Astrocyte of the cerebellum (primary cell): ENCODE measurements around the gene DBN1.

Source experiments
- DNase-seq: peaks from one replicate; pipeline ENCODE4 v3.0.0-alpha.2; 2011; ENCODE audit warnings: low read depth
- H3K4me3 ChIP-seq: 2 replicates; pipeline ENCODE4 v1.5.1; 2011; ENCODE audit warnings: mild to moderate bottlenecking, low read depth, low read length, moderate library complexity
- in situ Hi-C: cut with HindIII; loops from 2 replicates; pipeline ENCODE4 v1.10.0; 2017; ENCODE audit warnings: low sequenced_read_pairs
- TF ChIP-seq, protein P1 (sequence below): IDR thresholded peaks from 2 replicates; pipeline ENCODE4 v1.5.1; 2012; ENCODE audit warnings: low read length, low read depth, moderate library complexity, mild to moderate bottlenecking; ENCODE audit errors: missing control alignments

The DBN1 gene

DNA sequence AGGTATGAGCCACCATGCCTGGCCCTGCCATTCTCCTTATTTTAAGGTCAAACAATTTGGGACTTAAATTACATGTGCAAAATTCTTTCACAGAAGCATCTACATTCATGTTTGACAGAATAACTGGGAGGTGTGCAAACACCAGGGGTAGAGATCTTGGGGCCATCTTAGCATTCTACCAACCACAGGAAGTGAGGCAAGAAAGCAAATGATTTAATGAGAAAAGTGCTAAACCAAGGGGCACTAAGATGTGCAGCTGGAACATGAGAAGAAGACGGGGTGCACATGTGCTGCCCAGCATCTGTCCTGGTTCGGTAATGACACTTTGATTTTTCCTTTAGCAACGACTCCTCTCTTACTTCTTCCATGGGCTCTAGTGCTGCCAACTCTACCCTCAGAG is 62.9 kb downstream of the DBN1 start:
- TF ChIP-seq, protein P1, sequence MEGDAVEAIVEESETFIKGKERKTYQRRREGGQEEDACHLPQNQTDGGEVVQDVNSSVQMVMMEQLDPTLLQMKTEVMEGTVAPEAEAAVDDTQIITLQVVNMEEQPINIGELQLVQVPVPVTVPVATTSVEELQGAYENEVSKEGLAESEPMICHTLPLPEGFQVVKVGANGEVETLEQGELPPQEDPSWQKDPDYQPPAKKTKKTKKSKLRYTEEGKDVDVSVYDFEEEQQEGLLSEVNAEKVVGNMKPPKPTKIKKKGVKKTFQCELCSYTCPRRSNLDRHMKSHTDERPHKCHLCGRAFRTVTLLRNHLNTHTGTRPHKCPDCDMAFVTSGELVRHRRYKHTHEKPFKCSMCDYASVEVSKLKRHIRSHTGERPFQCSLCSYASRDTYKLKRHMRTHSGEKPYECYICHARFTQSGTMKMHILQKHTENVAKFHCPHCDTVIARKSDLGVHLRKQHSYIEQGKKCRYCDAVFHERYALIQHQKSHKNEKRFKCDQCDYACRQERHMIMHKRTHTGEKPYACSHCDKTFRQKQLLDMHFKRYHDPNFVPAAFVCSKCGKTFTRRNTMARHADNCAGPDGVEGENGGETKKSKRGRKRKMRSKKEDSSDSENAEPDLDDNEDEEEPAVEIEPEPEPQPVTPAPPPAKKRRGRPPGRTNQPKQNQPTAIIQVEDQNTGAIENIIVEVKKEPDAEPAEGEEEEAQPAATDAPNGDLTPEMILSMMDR: no peak
- DNase-seq: no peak
- no peak overlapping the region for H3K4me3 ChIP-seq
- in situ Hi-C loops: no loop called here

DNA sequence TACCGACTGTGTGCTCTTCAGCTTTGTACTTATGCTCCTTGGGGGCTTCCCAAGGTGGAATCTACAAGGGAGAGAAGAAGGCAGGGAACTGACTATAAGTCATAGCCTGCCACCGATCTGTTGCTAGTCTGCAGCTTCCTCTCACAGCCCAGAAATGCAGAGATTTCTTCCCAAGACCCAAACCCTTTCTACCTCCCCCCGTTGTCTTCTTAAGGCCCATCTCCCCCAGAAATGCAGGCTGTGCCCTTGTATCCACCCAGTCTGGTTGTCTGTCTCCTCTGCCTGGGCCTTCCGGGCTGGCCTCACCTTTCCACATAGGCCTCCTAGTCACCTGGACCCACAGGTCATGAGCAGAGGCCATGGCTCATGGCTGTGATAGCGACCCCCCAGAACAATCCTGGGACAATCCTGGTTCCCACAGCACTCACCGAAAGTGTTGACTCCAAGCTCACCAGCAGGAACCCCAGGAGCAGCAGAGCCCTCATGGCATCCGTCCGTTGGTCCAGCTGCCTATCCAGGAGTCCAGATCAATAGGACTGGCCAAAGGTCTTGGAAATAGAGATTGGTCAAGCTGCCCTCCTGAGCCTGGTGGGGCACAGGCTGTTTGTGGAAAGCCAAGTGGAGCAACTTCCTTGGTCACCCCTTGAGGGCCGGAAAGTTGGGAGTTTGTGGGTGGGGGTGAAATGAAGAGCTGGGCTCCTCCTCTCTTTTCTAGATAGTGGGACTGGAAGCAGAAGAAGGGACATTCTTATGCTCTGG is 64.2 kb downstream of the DBN1 start, which contains the start of gene F12:
TSS of gene F12 (minus strand) at position 522 of the 759 bp plus-strand sequence. CDS start at position 485, 37 bp downstream.
- DNase-seq: no peak
- in situ Hi-C loops: loop anchor here (5.0 kb wide), 2 partner anchors 33 to 62 kb away; no protein-coding TSS in a partner anchor

More for the DNA sequence above, 64.2 kb downstream of the DBN1 start, which contains the start of gene F12:
- TF ChIP-seq, protein P1: no peak
- H3K4me3 ChIP-seq: no peak within 1 kb of the TSS
